Thyroid gland (tissue), 4 donors: ENCODE measurements around the gene IL20RB. TPM values are rescaled to one million over a fixed set of nuclear protein-coding genes. Genes with fewer than 3 reads are reported as not detected.

Source experiments
- DNase-seq, 2 donors: peaks; one replicate each; pipeline ENCODE4 v3.0.0-alpha.2; 2019
- H3K27ac ChIP-seq, 3 donors: fragments of 200-600 bp; sonication (generic); 1 replicate in 2 of 3; 2 replicates in 1 of 3; pipeline ENCODE4 v1.5.1; 2016 to 2019; ENCODE audit warnings: mild to moderate bottlenecking in 1 of 3, moderate library complexity in 1 of 3
- H3K27me3 ChIP-seq: fragments of 200-600 bp; sonication (generic); one replicate; pipeline ENCODE4 v1.5.1; 2019
- H3K36me3 ChIP-seq, 2 donors: fragments of 200-600 bp; sonication (generic); one replicate each; pipeline ENCODE4 v1.5.1; 2016 to 2019
- H3K4me1 ChIP-seq, 2 donors: fragments of 200-600 bp; sonication (generic); one replicate each; pipeline ENCODE4 v1.5.1; 2017 to 2019
- H3K4me3 ChIP-seq, 3 donors: fragments of 200-600 bp; sonication (generic); replicated peaks in 1 of 3; 1 replicate in 2 of 3; 2 replicates in 1 of 3; pipeline ENCODE4 v1.5.1; 2016; ENCODE audit warnings: mild to moderate bottlenecking in 1 of 3
- H3K9me3 ChIP-seq: fragments of 200-600 bp; sonication (generic); one replicate; pipeline ENCODE4 v1.5.1; 2017
- CTCF ChIP-seq, 6 experiments: fragments of 200-600 bp in 3 of 6; fragments of 450-650 bp in 3 of 6; sonication (generic) in 3 of 6; IDR thresholded peaks; one replicate each; pipeline ENCODE4 v1.5.1; 2016 to 2019; ENCODE audit warnings: antibody characterized with exemption in 6 of 6, mild to moderate bottlenecking in 2 of 6, inconsistent platforms in 1 of 6, moderate library complexity in 1 of 6
- POLR2A ChIP-seq, 2 donors: fragments of 450-650 bp; IDR thresholded peaks; one replicate each; pipeline ENCODE4 v1.6.1; 2017; ENCODE audit warnings: antibody characterized with exemption in 2 of 2, mild to moderate bottlenecking in 2 of 2, moderate library complexity in 1 of 2
- WGBS, 2 donors: methylation state at CpG; one replicate each; pipeline ENCODE4 v1.1.5; 2017; 5-methylcytosine and 5-hydroxymethylcytosine counted together
- intact Hi-C: fragments of 100-400 bp; cut with DNase I; formaldehyde crosslinking; loops from one replicate; pipeline ENCODE4 v1.15.1; 2023
- total RNA-seq, 4 donors: library from RNA; depleted of rRNA; stranded (reverse); fragments of >200 nt; gene quantifications; one replicate each; pipeline ENCODE4 v1.2.3, GENCODE V29; 2016

The IL20RB gene
- total RNA-seq, 4 donors from 2014 or later: 0.33 to 1.6 (median 1.6) TPM; not detected in 1

DNA sequence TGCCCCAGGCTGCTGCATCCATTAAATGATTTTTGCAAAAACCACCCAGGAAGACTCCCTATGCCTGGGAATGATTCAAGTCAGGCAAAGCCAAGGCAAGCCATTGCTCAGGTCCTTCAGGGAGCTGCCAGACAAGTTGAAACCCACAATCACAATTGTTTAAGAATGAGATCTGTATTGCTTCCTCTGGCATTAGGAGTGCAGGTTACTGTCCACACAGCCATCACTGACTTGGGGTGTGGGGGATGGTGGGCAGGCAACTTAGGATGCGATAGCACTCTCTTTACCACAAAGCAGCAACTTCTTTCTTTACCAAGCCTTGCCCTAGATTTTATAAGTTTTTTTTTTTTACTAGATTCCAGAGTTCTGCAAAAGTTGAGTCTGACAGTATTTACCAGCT, 15.0 kb upstream of the IL20RB start:
- intact Hi-C loops: no loop called here
- Histone ChIP-seq H3K36me3 (peaks cover 0 to 7% of the 10 kb centered on the region in 2 donors), H3K4me1 (peaks cover 0 to 16% of the 10 kb centered on the region in 2 donors), H3K4me3 (no peak overlapping the region), H3K27me3 (no peaks in the 10 kb centered on the region), H3K9me3 (no peaks in the 10 kb centered on the region), H3K27ac (no peak overlapping the region)
- 79% methylated on average over 1 of the region's 1 CpG for WGBS, 2 donors
- TF ChIP-seq POLR2A (IDR thresholded peaks at IDR 0.05) (no peak), CTCF (IDR thresholded peaks at IDR 0.05) (no peak)
- no peak for DNase-seq

DNA sequence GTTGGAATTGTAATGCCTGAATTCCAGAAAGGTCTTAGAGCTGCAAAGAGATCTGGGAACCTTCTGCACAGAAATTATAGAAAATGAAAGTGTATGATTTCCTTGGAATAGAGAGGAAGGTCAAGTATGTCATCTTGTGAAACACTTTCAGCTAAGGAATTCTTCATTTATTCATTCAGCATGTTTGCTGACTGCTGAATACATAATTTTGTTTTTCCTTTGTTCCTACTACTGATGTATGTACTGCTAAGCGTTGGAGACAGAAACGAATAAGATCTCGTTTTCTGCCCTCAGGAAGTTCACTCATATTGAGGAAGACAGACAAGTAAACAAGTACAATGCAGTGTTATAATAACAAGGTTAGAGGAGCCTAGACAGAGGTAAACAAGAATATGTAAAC, 14.3 kb upstream of the IL20RB start:
- H3K27ac ChIP-seq: no peak overlapping the region
- no peak for TF ChIP-seq POLR2A (IDR thresholded peaks at IDR 0.05)

DNA sequence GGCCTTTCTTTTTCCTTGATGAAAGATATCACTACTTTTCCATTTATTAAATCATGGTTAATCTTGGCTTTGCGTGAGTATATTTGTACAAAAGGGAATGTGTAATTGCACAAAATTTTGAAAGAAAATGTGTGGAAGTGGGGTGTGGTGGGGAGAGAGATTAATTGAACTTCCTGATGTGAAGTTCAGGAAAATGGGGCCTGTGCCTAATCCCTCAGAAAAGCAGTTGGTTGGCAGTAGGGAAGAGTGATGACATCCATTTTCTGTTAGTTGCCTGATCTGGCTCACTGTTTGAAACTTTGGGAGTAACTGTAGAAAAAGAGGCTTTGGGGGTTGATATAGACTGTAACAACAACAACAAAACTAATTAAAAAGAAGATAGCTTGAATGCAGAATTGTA, 10.8 kb upstream of the IL20RB start:
- TF ChIP-seq CTCF (IDR thresholded peaks at IDR 0.05) (no peak), POLR2A (IDR thresholded peaks at IDR 0.05) (no peak)
- no peak overlapping the region for H3K4me3 ChIP-seq
- H3K36me3 ChIP-seq: peaks cover 0 to 7% of the 10 kb centered on the region in 2 donors
- DNase-seq: no peak
- H3K27ac ChIP-seq: no peak overlapping the region
- H3K9me3 ChIP-seq: no peaks in the 10 kb centered on the region
- intact Hi-C loops: no loop called here
- WGBS, 2 donors: 89 to 92% methylated on average over 1 of the region's 1 CpG
- peaks cover 0 to 12% of the 10 kb centered on the region in 2 donors for H3K4me1 ChIP-seq
- H3K27me3 ChIP-seq: no peaks in the 10 kb centered on the region

More for the DNA sequence above, 14.3 kb upstream of the IL20RB start:
- Histone ChIP-seq H3K4me3 (no peak overlapping the region), H3K4me1 (peaks cover 0 to 13% of the 10 kb centered on the region in 2 donors), H3K27me3 (no peaks in the 10 kb centered on the region), H3K36me3 (peaks cover 0 to 7% of the 10 kb centered on the region in 2 donors), H3K9me3 (no peaks in the 10 kb centered on the region)
- 61 to 73% methylated on average over 3 of the region's 3 CpGs for WGBS, 2 donors
- DNase-seq: no peak
- intact Hi-C loops: no loop called here

DNA sequence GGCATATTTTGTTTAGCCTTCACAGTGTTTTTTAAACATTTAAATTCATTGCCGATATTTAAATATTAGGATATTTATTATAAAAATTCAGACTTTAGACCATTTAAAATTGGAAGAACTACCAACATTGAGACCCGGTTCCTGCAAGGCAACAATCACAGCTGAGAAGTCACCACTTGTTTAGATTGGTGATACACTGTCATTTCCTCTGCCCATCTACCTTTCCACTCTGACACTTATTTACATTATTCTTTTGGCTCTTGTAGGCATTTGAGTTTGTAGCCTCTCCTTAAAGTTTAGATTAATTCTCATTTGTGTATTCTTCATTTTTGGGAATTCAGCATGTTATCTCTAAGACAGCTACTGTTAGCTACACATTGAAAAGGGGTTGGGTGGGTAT, 10.3 kb upstream of the IL20RB start:
- WGBS, 2 donors: 49% methylated on average over 2 of the region's 2 CpGs
- Histone ChIP-seq H3K36me3 (peaks cover 0 to 7% of the 10 kb centered on the region in 2 donors), H3K4me3 (no peak overlapping the region), H3K4me1 (peaks cover 0 to 12% of the 10 kb centered on the region in 2 donors), H3K9me3 (no peaks in the 10 kb centered on the region), H3K27ac (no peak overlapping the region), H3K27me3 (no peaks in the 10 kb centered on the region)
- intact Hi-C loops: no loop called here
- no peak for TF ChIP-seq POLR2A (IDR thresholded peaks at IDR 0.05)
- no peak for TF ChIP-seq CTCF (IDR thresholded peaks at IDR 0.05)
- DNase-seq: no peak

GRCh38 chr3:136949146-136949545, 8.6 kb upstream of the IL20RB start:
- no peak overlapping the region for H3K27ac ChIP-seq
- no peak for DNase-seq
- no peaks in the 10 kb centered on the region for H3K9me3 ChIP-seq
- H3K27me3 ChIP-seq: no peaks in the 10 kb centered on the region
- no peak for TF ChIP-seq CTCF (IDR thresholded peaks at IDR 0.05)
- TF ChIP-seq POLR2A (IDR thresholded peaks at IDR 0.05): no peak
- no peak overlapping the region for H3K4me3 ChIP-seq
- peaks cover 0 to 7% of the 10 kb centered on the region in 2 donors for H3K36me3 ChIP-seq
- no peaks in the 10 kb centered on the region for H3K4me1 ChIP-seq
- intact Hi-C loops: no loop called here

DNA sequence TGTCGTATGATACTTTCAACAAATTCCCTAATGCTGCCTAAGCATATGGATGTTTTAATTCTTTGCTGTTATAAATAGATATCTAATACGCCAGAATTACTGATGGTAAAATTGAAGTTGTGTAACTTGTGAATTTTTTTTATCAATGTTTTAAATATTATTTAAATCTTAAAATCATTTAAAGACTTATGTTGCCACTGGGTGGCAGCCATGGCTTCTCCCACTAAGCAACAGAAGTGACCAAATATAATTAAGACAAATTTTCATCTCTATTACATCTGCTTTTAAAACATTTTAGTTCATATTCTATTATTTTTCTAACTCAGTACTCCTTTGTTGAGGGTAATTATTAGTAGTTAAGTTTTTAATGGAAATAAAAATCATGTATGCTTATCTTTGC, 8.1 kb upstream of the IL20RB start:
- DNase-seq: no peak
- 95 to 96% methylated on average over 2 of the region's 2 CpGs for WGBS, 2 donors
- Histone ChIP-seq H3K4me1 (no peaks in the 10 kb centered on the region), H3K9me3 (no peaks in the 10 kb centered on the region), H3K27me3 (no peaks in the 10 kb centered on the region), H3K36me3 (peaks cover 0 to 7% of the 10 kb centered on the region in 2 donors), H3K4me3 (no peak overlapping the region), H3K27ac (no peak overlapping the region)
- TF ChIP-seq POLR2A (IDR thresholded peaks at IDR 0.05): no peak
- peak in 1 of 6 experiments; percentile 15 for TF ChIP-seq CTCF (IDR thresholded peaks at IDR 0.05)
- intact Hi-C loops: no loop called here
